WTC11 (cell line): ENCODE results near the gene RPS15A. TPM values are rescaled to one million over a fixed set of nuclear protein-coding genes. Genes with fewer than 3 reads are reported as not detected.
A peak's percentile ranks its signal among the peaks of the same experiment; 100 is the strongest.

Experiments used
- ATAC-seq: fragments of 200-7000 bp; cut with Tn5 transposase; 2 replicates; pipeline ENCODE4 v1.10.0; 2021; ENCODE audit warnings: mild to moderate bottlenecking, moderate library complexity
- CTCF ChIA-PET: fragments of 300-600 bp; sonication (Branson Sonifier 250); formaldehyde crosslinking; loops from one replicate; lab custom pipeline; 2021; ENCODE audit warnings: antibody characterized with exemption; lab: Charles Lee
- POLR2A ChIA-PET: fragments of 350-600 bp; sonication (Branson Sonifier 250); formaldehyde crosslinking; loops from one replicate; lab custom pipeline; 2021; ENCODE audit warnings: antibody characterized with exemption; lab: Charles Lee
- DNase-seq: peaks from one replicate; pipeline ENCODE4 v3.0.0; 2021; ENCODE audit warnings: low spot score
- H3K27ac Mint-ChIP-seq: 2 replicates; pipeline ENCODE4 v1.8.0; 2021; ENCODE audit warnings: mixed read lengths
- H3K27me3 Mint-ChIP-seq: 2 replicates; pipeline ENCODE4 v1.8.0; 2021; ENCODE audit warnings: low read depth, mild to moderate bottlenecking, moderate library complexity, mixed read lengths
- H3K36me3 Mint-ChIP-seq: 2 replicates; pipeline ENCODE4 v1.8.0; 2021; ENCODE audit warnings: mixed read lengths
- H3K4me1 Mint-ChIP-seq: 2 replicates; pipeline ENCODE4 v1.8.0; 2022; ENCODE audit warnings: mixed read lengths
- H3K4me3 Mint-ChIP-seq: 2 replicates; pipeline ENCODE4 v1.8.0; 2021; ENCODE audit warnings: mild to moderate bottlenecking, moderate library complexity, mixed read lengths
- H3K9me3 Mint-ChIP-seq: 2 replicates; pipeline ENCODE4 v1.8.0; 2021; ENCODE audit warnings: mixed read lengths
- CBFB ChIP-seq: sonication (generic); formaldehyde crosslinking; IDR thresholded peaks from 2 replicates; pipeline ENCODE4 v1.8.1; 2022; ENCODE audit warnings: mild to moderate bottlenecking, low read depth, missing genetic modification reagents
- ESRRA ChIP-seq: sonication (generic); formaldehyde crosslinking; IDR thresholded peaks from 2 replicates; pipeline ENCODE4 v1.8.1; 2022; ENCODE audit warnings: mild to moderate bottlenecking, missing genetic modification reagents, borderline replicate concordance
- ETV6 ChIP-seq: sonication (generic); formaldehyde crosslinking; IDR thresholded peaks from 2 replicates; pipeline ENCODE4 v1.8.1; 2022; ENCODE audit warnings: mild to moderate bottlenecking, missing genetic modification reagents
- FOXP1 ChIP-seq: sonication (generic); formaldehyde crosslinking; IDR thresholded peaks from 2 replicates; pipeline ENCODE4 v1.8.0; 2022; ENCODE audit warnings: missing genetic modification reagents, mild to moderate bottlenecking, moderate library complexity, borderline replicate concordance
- JUN ChIP-seq: sonication (generic); formaldehyde crosslinking; IDR thresholded peaks from 2 replicates; pipeline ENCODE4 v1.8.0; 2023; ENCODE audit warnings: mild to moderate bottlenecking, missing genetic modification reagents
- KAT7 ChIP-seq: sonication (generic); formaldehyde crosslinking; IDR thresholded peaks from 2 replicates; pipeline ENCODE4 v1.8.1; 2023; ENCODE audit warnings: missing genetic modification reagents, mild to moderate bottlenecking, borderline replicate concordance
- OVOL2 ChIP-seq: fragments of 250-450 bp; sonication (Bioruptor Pico); IDR thresholded peaks from 2 replicates; pipeline ENCODE4 v1.9.0; 2021; ENCODE audit warnings: mild to moderate bottlenecking, borderline replicate concordance
- RELA ChIP-seq: sonication (generic); formaldehyde crosslinking; IDR thresholded peaks from 2 replicates; pipeline ENCODE4 v1.8.1; 2022; ENCODE audit warnings: missing genetic modification reagents, mild to moderate bottlenecking, borderline replicate concordance
- ZNF317 ChIP-seq: sonication (generic); formaldehyde crosslinking; IDR thresholded peaks from 2 replicates; pipeline ENCODE4 v1.8.1; 2023; ENCODE audit warnings: low read depth, mild to moderate bottlenecking, moderate library complexity, missing genetic modification reagents, borderline replicate concordance
- ZNF671 ChIP-seq: fragments of 250-450 bp; sonication (Bioruptor Pico); IDR thresholded peaks from 2 replicates; pipeline ENCODE4 v1.8.0; 2021; ENCODE audit warnings: mild to moderate bottlenecking
- total RNA-seq: library from RNA; stranded (reverse); gene quantifications from 3 replicates; pipeline ENCODE4 v1.2.3, GENCODE V29; 2021
- TF ChIP-seq, protein P1 (sequence below): sonication (generic); formaldehyde crosslinking; IDR thresholded peaks from 2 replicates; pipeline ENCODE4 v1.8.0; 2023; ENCODE audit warnings: missing genetic modification reagents, mild to moderate bottlenecking, borderline replicate concordance
- TF ChIP-seq, protein P2 (sequence below): sonication (generic); formaldehyde crosslinking; IDR thresholded peaks from 2 replicates; pipeline ENCODE4 v1.8.1; 2023; ENCODE audit warnings: mild to moderate bottlenecking, missing genetic modification reagents, moderate library complexity
- TF ChIP-seq, protein P3 (sequence below): sonication (generic); formaldehyde crosslinking; IDR thresholded peaks from 2 replicates; pipeline ENCODE4 v1.8.1; 2023; ENCODE audit warnings: mild to moderate bottlenecking, missing genetic modification reagents
- TF ChIP-seq, protein P4 (sequence below): fragments of 250-450 bp; sonication (Bioruptor Pico); IDR thresholded peaks from 2 replicates; pipeline ENCODE4 v2.1.2; 2022; ENCODE audit warnings: mild to moderate bottlenecking, moderate library complexity
- TF ChIP-seq, protein P5 (sequence below): sonication (generic); formaldehyde crosslinking; IDR thresholded peaks from 2 replicates; pipeline ENCODE4 v1.8.0; 2022; ENCODE audit warnings: mild to moderate bottlenecking, missing genetic modification reagents
- TF ChIP-seq, protein P6 (sequence below): fragments of 250-450 bp; sonication (Bioruptor Pico); IDR thresholded peaks from 2 replicates; pipeline ENCODE4 v1.9.0; 2021; ENCODE audit warnings: mild to moderate bottlenecking

The RPS15A gene
- total RNA-seq, 1 experiment from 2014 or later, result 1,612 TPM

DNA sequence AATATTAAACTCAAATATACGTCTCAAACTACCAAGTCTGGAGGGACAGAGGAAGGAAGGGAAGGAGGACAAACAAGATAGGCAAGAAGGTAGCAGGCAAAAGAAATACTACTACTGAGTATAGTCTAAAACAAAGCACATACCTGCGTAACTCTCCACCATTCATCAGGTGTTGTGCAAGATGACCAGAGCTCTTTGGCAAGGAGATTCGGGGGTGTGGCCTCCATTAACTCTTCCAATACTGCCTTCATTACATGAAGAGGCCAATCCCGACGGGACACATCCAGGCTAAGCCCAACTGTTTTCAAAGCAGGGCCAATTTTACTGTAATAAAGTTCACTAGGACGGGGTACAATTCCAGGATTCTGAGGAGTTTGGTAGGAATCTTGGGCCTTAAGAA is 49.4 kb upstream of the RPS15A start:
- Mint-ChIP-seq H3K27ac (peak overlapping the region; percentile 39), H3K36me3 (peaks cover 85% of the 10 kb centered on the region), H3K27me3 (no peaks in the 10 kb centered on the region), H3K4me3 (no peak overlapping the region), H3K9me3 (no peaks in the 10 kb centered on the region), H3K4me1 (no peaks in the 10 kb centered on the region)
- POLR2A ChIA-PET, result no interaction called here
- ATAC-seq (peak; percentile 66), DNase-seq (no peak)
- CTCF ChIA-PET, result interaction anchor here (1.0 kb wide), 1 partner anchor 38 kb away, joined by 3 read pairs; the partner anchor contains the start of gene ARL6IP1
- TF ChIP-seq, protein P1, sequence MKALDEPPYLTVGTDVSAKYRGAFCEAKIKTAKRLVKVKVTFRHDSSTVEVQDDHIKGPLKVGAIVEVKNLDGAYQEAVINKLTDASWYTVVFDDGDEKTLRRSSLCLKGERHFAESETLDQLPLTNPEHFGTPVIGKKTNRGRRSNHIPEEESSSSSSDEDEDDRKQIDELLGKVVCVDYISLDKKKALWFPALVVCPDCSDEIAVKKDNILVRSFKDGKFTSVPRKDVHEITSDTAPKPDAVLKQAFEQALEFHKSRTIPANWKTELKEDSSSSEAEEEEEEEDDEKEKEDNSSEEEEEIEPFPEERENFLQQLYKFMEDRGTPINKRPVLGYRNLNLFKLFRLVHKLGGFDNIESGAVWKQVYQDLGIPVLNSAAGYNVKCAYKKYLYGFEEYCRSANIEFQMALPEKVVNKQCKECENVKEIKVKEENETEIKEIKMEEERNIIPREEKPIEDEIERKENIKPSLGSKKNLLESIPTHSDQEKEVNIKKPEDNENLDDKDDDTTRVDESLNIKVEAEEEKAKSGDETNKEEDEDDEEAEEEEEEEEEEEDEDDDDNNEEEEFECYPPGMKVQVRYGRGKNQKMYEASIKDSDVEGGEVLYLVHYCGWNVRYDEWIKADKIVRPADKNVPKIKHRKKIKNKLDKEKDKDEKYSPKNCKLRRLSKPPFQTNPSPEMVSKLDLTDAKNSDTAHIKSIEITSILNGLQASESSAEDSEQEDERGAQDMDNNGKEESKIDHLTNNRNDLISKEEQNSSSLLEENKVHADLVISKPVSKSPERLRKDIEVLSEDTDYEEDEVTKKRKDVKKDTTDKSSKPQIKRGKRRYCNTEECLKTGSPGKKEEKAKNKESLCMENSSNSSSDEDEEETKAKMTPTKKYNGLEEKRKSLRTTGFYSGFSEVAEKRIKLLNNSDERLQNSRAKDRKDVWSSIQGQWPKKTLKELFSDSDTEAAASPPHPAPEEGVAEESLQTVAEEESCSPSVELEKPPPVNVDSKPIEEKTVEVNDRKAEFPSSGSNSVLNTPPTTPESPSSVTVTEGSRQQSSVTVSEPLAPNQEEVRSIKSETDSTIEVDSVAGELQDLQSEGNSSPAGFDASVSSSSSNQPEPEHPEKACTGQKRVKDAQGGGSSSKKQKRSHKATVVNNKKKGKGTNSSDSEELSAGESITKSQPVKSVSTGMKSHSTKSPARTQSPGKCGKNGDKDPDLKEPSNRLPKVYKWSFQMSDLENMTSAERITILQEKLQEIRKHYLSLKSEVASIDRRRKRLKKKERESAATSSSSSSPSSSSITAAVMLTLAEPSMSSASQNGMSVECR (CRISPR knock-in tag), result no peak
- no peak for TF ChIP-seq JUN (CRISPR knock-in tag)
- no peak for TF ChIP-seq FOXP1 (CRISPR knock-in tag)
- no peak for TF ChIP-seq CBFB (CRISPR knock-in tag)
- no peak for TF ChIP-seq ZNF317 (CRISPR knock-in tag)
- TF ChIP-seq, protein P2, sequence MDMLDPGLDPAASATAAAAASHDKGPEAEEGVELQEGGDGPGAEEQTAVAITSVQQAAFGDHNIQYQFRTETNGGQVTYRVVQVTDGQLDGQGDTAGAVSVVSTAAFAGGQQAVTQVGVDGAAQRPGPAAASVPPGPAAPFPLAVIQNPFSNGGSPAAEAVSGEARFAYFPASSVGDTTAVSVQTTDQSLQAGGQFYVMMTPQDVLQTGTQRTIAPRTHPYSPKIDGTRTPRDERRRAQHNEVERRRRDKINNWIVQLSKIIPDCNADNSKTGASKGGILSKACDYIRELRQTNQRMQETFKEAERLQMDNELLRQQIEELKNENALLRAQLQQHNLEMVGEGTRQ (CRISPR knock-in tag), result no peak
- TF ChIP-seq ZNF671, result no peak
- TF ChIP-seq, protein P3, sequence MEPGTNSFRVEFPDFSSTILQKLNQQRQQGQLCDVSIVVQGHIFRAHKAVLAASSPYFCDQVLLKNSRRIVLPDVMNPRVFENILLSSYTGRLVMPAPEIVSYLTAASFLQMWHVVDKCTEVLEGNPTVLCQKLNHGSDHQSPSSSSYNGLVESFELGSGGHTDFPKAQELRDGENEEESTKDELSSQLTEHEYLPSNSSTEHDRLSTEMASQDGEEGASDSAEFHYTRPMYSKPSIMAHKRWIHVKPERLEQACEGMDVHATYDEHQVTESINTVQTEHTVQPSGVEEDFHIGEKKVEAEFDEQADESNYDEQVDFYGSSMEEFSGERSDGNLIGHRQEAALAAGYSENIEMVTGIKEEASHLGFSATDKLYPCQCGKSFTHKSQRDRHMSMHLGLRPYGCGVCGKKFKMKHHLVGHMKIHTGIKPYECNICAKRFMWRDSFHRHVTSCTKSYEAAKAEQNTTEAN (CRISPR knock-in tag), result no peak
- TF ChIP-seq, protein P4, sequence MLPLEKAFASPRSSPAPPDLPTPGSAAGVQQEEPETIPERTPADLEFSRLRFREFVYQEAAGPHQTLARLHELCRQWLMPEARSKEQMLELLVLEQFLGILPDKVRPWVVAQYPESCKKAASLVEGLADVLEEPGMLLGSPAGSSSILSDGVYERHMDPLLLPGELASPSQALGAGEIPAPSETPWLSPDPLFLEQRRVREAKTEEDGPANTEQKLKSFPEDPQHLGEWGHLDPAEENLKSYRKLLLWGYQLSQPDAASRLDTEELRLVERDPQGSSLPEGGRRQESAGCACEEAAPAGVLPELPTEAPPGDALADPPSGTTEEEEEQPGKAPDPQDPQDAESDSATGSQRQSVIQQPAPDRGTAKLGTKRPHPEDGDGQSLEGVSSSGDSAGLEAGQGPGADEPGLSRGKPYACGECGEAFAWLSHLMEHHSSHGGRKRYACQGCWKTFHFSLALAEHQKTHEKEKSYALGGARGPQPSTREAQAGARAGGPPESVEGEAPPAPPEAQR (CRISPR knock-in tag), result no peak
- TF ChIP-seq, protein P5, sequence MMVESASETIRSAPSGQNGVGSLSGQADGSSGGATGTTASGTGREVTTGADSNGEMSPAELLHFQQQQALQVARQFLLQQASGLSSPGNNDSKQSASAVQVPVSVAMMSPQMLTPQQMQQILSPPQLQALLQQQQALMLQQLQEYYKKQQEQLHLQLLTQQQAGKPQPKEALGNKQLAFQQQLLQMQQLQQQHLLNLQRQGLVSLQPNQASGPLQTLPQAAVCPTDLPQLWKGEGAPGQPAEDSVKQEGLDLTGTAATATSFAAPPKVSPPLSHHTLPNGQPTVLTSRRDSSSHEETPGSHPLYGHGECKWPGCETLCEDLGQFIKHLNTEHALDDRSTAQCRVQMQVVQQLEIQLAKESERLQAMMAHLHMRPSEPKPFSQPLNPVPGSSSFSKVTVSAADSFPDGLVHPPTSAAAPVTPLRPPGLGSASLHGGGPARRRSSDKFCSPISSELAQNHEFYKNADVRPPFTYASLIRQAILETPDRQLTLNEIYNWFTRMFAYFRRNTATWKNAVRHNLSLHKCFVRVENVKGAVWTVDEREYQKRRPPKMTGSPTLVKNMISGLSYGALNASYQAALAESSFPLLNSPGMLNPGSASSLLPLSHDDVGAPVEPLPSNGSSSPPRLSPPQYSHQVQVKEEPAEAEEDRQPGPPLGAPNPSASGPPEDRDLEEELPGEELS (CRISPR knock-in tag), result no peak
- no peak for TF ChIP-seq ETV6 (CRISPR knock-in tag)
- no peak for TF ChIP-seq RELA (CRISPR knock-in tag)
- TF ChIP-seq OVOL2, result no peak
- TF ChIP-seq, protein P6, sequence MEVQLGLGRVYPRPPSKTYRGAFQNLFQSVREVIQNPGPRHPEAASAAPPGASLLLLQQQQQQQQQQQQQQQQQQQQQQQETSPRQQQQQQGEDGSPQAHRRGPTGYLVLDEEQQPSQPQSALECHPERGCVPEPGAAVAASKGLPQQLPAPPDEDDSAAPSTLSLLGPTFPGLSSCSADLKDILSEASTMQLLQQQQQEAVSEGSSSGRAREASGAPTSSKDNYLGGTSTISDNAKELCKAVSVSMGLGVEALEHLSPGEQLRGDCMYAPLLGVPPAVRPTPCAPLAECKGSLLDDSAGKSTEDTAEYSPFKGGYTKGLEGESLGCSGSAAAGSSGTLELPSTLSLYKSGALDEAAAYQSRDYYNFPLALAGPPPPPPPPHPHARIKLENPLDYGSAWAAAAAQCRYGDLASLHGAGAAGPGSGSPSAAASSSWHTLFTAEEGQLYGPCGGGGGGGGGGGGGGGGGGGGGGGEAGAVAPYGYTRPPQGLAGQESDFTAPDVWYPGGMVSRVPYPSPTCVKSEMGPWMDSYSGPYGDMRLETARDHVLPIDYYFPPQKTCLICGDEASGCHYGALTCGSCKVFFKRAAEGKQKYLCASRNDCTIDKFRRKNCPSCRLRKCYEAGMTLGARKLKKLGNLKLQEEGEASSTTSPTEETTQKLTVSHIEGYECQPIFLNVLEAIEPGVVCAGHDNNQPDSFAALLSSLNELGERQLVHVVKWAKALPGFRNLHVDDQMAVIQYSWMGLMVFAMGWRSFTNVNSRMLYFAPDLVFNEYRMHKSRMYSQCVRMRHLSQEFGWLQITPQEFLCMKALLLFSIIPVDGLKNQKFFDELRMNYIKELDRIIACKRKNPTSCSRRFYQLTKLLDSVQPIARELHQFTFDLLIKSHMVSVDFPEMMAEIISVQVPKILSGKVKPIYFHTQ (CRISPR knock-in tag), result no peak
- no peak for TF ChIP-seq ESRRA (CRISPR knock-in tag)
- TF ChIP-seq KAT7, result no peak
